Epithelial cell of proximal tubule (primary cell): Measurements from ENCODE around the gene ULK1. TPM values are rescaled to one million over a fixed set of nuclear protein-coding genes. Genes with fewer than 3 reads are reported as not detected.

Source experiments
- DNase-seq: peaks from one replicate; pipeline ENCODE4 v3.0.0-alpha.2; 2011; ENCODE audit warnings: low read depth
- H3K4me3 ChIP-seq: 2 replicates; pipeline ENCODE4 v1.5.1; 2011; ENCODE audit warnings: low read depth, mild to moderate bottlenecking, low read length
- total RNA-seq: library from RNA; depleted of rRNA; stranded (reverse); fragments of >200 nt; gene quantifications from 2 replicates; pipeline ENCODE4 v1.2.3, GENCODE V29; 2015
- TF ChIP-seq, protein P1 (sequence below): conservative IDR thresholded peaks from 2 replicates; pipeline ENCODE4 v1.5.1; 2012; ENCODE audit warnings: low read depth, mild to moderate bottlenecking, low read length

ULK1 gene
- total RNA-seq, 1 donor from 2014 or later, result 11.8 TPM

DNA sequence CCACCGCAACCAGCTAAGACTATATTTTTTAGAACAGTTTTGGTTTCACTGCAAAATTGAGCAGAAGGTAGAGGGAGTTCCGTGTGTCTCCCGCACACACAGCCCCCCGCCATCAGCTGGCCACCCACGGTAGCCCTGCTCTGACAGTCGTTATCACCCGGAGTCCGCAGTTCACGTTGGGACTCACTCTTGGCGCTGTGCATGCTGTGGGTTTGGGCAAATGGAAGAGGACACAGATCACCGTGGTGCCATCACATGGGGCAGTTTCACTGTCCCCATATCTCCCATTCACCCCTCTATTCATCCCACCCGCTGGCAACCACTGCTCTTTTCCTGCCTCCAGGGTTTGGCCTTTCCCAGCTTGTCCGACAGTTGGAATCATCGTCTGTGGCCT lies 31.8 kb upstream of the ULK1 start:
- TF ChIP-seq, protein P1, sequence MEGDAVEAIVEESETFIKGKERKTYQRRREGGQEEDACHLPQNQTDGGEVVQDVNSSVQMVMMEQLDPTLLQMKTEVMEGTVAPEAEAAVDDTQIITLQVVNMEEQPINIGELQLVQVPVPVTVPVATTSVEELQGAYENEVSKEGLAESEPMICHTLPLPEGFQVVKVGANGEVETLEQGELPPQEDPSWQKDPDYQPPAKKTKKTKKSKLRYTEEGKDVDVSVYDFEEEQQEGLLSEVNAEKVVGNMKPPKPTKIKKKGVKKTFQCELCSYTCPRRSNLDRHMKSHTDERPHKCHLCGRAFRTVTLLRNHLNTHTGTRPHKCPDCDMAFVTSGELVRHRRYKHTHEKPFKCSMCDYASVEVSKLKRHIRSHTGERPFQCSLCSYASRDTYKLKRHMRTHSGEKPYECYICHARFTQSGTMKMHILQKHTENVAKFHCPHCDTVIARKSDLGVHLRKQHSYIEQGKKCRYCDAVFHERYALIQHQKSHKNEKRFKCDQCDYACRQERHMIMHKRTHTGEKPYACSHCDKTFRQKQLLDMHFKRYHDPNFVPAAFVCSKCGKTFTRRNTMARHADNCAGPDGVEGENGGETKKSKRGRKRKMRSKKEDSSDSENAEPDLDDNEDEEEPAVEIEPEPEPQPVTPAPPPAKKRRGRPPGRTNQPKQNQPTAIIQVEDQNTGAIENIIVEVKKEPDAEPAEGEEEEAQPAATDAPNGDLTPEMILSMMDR, result no peak
- no peak for DNase-seq
- H3K4me3 ChIP-seq, result no peak overlapping the region

DNA sequence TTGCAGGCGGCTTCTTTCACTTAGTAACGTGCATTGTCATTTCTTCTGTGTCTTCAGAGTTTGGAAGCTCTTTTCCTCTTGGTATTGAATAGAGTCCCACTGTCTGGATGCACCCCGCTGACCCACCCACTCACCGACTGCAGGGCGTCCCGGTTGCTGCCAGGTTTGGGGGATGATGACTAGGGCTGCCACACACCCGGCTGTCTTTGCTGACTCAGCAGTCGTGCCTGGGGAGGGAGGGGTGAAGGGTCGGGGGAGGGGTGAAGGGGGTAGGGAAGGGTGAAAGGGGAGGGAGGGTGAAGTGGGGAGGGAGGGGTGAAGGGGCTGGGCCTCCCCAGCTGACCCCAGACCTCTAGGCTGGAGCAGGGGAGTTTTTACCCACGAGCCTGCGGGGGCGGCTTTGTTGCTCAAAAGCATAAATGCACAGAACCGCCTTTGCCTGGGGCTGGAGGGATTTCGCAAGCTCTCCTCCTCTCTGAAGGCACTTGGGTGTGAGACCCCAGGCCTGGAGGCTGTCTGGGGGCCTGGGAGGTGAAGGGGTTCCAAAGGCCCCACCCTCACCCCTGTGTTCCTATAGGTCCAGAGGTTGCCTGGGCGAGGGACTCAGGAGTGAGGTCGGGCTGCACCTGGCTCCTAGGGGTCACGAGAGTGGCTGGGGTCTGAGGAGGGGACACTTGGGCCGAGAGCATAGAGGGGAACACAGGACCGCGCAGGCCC lies 31.3 kb upstream of the ULK1 start:
- H3K4me3 ChIP-seq, result no peak overlapping the region
- TF ChIP-seq, protein P1, result no peak
- no peak for DNase-seq

DNA sequence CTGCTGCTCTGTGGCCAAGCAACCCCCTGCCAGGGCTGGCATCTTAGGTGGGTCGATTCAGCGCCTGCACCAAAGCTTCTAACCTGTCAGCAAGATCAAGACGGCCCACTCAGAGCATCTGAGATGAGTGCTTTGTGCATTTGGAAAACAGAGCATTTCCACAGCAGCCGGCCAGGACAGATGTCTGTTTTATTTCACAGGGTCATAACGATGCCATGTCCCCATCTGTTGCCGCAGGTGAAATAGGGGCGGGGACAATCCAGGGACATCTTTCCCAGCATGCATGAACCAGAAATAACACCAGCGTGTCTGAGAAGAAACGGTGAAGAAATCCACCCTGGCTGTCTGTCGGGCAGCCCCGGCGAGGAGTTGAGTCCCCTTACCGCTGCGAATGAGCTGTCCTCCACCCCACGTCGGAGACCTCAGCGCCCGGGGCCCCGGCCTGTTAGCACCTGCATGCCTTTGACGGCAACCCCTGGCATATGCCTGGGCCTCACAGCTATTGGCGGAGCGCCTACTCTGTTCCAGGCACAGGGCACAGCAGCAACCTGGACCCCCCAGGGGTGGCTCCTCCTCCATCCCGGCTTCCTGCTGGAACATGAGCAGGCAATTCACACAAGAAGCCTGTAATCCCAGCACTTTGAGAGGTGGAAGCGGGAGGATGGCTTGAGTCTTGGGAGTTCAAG lies 30.6 kb upstream of the ULK1 start:
- TF ChIP-seq, protein P1, result no peak
- no peak overlapping the region for H3K4me3 ChIP-seq
- no peak for DNase-seq

DNA sequence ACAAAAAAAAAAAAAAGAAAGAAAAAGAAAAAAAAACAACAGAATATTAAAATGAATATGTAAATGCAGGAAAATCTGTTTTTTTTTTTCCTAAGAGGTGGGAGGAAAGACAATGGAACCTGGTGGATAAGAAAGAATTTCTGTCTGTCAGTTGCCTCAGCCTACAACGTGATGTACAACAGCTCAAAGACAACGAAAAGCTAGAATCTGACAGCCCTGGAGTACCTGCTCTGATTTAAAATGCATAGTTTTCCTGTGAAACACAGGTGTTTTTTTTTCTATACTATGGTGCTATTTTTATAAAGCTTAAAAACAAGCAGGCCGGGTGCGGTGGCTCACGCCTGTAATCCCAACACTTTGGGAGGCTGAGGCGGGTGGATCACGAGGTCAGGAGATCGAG lies 30.0 kb upstream of the ULK1 start:
- TF ChIP-seq, protein P1, result no peak

DNA sequence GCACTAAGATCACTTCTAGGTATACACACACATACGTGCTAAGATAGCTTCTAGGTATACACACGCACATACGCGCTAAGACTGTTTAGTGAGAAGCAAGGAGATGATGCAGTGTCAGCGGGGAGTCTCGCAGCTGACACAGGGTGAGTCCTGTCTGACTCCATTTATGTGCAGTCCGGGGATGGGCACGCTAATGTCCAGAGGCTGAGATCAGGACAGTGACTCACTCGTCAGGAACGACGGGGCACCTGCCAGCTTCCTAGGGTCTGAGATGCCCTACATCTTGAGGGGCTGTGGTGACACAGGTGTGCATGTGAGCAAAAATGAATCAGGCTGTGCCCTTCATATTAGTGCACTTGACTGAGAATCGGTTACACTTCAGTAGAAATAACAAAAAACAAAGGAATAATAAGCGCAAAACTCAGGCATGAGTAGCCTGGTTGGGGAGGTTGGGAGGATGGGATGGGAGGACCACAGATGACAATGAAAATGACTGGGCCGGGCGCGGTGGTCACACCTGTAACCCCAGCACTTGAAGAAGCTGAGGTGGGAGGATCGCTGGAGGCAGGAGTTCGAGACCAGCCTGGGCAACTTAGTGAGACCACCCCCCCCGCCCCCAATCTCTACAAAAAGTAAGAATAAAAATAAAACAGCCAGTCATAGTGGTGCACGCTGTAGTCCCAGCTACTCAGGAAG lies 29.1 kb upstream of the ULK1 start:
- TF ChIP-seq, protein P1, result no peak
- H3K4me3 ChIP-seq, result no peak overlapping the region
- no peak for DNase-seq

More for the DNA sequence above, 30.0 kb upstream of the ULK1 start:
- no peak for DNase-seq
- no peak overlapping the region for H3K4me3 ChIP-seq

DNA sequence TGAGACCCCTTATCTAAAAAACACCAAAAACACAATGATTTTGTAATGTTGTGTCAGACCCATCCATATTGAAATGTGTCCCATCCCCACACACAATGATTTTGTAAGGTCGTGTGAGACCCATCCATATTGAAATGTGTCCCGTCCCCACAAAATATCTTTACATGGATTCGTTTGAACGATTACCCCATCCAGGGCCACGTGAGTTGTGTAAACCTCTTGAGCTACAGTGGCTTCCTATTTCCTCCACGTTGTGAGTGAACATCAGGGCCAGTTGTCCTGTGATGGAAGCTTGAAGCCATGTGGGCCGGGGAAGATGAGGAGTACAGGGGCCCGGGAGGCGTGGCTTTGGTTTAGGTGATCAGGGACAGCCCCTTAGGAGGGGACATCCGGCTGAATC lies 27.0 kb upstream of the ULK1 start:
- DNase-seq, result no peak
- H3K4me3 ChIP-seq, result no peak overlapping the region
- TF ChIP-seq, protein P1, result no peak
